Measurements from ENCODE around the gene TFPT. TPM values are rescaled to one million over a fixed set of nuclear protein-coding genes. Genes with fewer than 3 reads are reported as not detected.

Gene TFPT
- total RNA-seq, 6 donors from 2014 or later = 10.5 to 51.3 (median 26.2) TPM

DNA sequence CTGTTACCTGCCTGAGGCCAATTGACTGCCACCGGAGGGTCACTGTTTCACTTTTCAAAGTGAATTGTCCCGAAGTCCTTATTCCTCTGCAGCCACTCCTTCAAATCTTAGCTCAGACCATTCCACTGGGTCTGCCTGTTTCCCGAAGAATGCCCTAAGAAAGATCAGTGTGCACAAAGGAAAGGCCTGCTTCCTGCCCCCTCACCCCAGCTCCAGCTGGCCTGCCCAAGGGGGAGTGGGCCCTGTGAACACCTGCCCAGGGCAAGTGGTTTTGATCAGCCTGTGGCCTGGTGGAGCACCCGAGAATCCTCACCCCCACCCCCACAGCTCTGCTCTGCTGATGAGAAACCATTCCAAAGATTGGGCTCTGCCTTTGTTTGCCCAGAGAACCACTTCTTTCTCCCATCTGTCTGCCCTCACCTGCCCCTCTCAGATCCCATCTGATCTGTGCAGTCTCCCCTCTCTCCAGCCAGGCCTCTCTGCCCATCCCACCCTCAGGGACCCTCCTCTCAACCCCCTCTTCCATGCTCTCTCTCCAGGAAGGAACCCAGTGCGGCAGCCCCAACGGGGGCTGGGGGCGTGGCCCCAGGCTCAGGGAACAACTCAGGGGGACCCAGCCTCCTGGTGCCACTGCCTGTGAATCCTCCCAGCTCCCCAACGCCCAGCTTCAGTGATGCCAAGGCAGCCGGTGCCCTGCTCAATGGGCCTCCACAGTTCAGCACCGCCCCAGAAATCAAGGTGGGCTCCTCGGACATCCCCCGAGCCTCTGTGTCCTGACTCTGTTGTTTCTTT, 33.8 kb upstream of the TFPT start:
- DNase-seq = no peak
- H3K9me3 ChIP-seq = no peaks in the 10 kb centered on the region
- H3K4me1 ChIP-seq = no peaks in the 10 kb centered on the region
- H3K4me3 ChIP-seq = no peak overlapping the region
- peaks cover 49 to 100% (median 97%) of the 10 kb centered on the region in 4 donors for H3K36me3 ChIP-seq
- TF ChIP-seq EP300 (IDR thresholded peaks at IDR 0.05) = no peak
- no peak for TF ChIP-seq POLR2AphosphoS5 (IDR thresholded peaks at IDR 0.05)
- no peak for TF ChIP-seq POLR2A (IDR thresholded peaks at IDR 0.05)
- TF ChIP-seq CTCF (IDR thresholded peaks at IDR 0.05) = no peak
- no peak for ATAC-seq (ENCODE audit: low FRiP score in 2 of 2)
- no peaks in the 10 kb centered on the region for H3K27me3 ChIP-seq
- WGBS, 2 donors = 80 to 88% methylated on average over 9 to 12 of the region's 12 CpGs
- H3K27ac ChIP-seq = no peak overlapping the region

- no peaks in the 10 kb centered on the region for H3K4me1 ChIP-seq
- no peak overlapping the region for H3K27ac ChIP-seq
- H3K9me3 ChIP-seq = no peaks in the 10 kb centered on the region
- peaks cover 51 to 100% (median 97%) of the 10 kb centered on the region in 4 donors for H3K36me3 ChIP-seq
- WGBS, 2 donors = 84 to 91% methylated on average over 5 to 19 of the region's 19 CpGs
- no peaks in the 10 kb centered on the region for H3K27me3 ChIP-seq
- peak in 1 of 2 donors; percentile 78 for DNase-seq
- H3K4me3 ChIP-seq = no peak overlapping the region
- no peak for TF ChIP-seq POLR2A (IDR thresholded peaks at IDR 0.05)
- no peak for TF ChIP-seq POLR2AphosphoS5 (IDR thresholded peaks at IDR 0.05)
- TF ChIP-seq EP300 (IDR thresholded peaks at IDR 0.05) = no peak
- no peak for TF ChIP-seq CTCF (IDR thresholded peaks at IDR 0.05)
- no peak for ATAC-seq (ENCODE audit: low FRiP score in 2 of 2)
These were observed 32.7 kb upstream of the TFPT start for GRCh38 chr19:54148158-54148557.

DNA sequence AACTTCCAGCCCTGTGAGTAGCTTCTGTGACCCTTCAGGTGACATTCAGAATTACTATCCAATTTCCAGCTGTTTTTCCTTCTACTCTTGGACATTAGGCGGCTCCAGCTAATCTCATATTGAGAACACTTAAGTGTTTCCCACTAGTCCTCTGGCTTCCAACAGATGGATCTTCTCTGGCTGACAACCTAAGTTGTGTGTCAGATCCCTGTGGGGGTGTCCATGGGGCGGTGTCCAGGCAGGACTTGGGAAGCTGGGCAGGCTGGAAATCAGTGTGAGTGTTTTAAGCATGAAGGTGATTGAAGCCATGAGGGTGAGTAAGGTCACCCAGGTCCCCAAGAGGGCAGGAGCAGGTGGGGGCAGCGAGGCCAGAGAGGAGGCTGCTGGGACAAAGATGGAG, 32.2 kb upstream of the TFPT start:
- TF ChIP-seq POLR2AphosphoS5 (IDR thresholded peaks at IDR 0.05) (no peak), CTCF (IDR thresholded peaks at IDR 0.05) (no peak), POLR2A (IDR thresholded peaks at IDR 0.05) (no peak), EP300 (IDR thresholded peaks at IDR 0.05) (no peak)
- H3K4me1 ChIP-seq = no peaks in the 10 kb centered on the region
- ATAC-seq (ENCODE audit: low FRiP score in 2 of 2) (peak in 1 of 2 donors; percentile 62), DNase-seq (no peak)
- H3K36me3 ChIP-seq = peaks cover 51 to 100% (median 97%) of the 10 kb centered on the region in 4 donors
- H3K9me3 ChIP-seq = no peaks in the 10 kb centered on the region
- no peak overlapping the region for H3K4me3 ChIP-seq
- 67 to 88% methylated on average over 3 of the region's 3 CpGs for WGBS, 2 donors
- H3K27ac ChIP-seq = no peak overlapping the region
- H3K27me3 ChIP-seq = no peaks in the 10 kb centered on the region

DNA sequence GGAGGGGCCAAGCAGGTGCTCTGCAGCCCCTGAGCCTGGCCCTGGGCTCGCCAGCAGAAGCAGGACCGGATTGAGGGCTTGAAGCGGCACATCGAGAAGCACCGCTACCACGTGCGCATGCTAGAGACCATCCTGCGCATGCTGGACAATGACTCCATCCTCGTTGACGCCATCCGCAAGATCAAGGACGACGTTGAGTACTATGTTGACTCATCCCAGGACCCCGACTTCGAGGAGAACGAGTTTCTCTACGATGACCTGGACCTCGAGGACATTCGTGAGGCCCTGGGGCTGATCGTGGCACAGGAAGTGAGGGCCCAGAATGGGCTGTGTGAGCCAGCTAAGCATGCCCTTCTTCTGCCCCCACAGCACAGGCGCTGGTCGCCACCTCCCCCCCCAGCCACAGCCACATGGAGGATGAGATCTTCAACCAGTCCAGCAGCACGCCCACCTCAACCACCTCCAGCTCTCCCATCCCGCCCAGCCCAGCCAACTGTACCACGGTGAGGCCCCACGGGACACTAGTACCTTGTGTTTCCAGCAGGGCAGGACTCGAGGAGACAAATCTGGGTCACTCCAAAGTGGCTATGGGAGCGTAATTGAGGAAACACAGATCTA, 30.2 kb upstream of the TFPT start:
- ATAC-seq (ENCODE audit: low FRiP score in 2 of 2) = no peak
- H3K9me3 ChIP-seq = no peaks in the 10 kb centered on the region
- no peak overlapping the region for H3K4me3 ChIP-seq
- TF ChIP-seq EP300 (IDR thresholded peaks at IDR 0.05) = no peak
- TF ChIP-seq POLR2AphosphoS5 (IDR thresholded peaks at IDR 0.05) = no peak
- TF ChIP-seq POLR2A (IDR thresholded peaks at IDR 0.05) = no peak
- no peak for TF ChIP-seq CTCF (IDR thresholded peaks at IDR 0.05)
- H3K4me1 ChIP-seq = peaks cover under 1 to 7% (median 4%) of the 10 kb centered on the region in 4 donors
- 89 to 93% methylated on average over 10 to 28 of the region's 28 CpGs for WGBS, 2 donors
- H3K27ac ChIP-seq = no peak overlapping the region
- H3K36me3 ChIP-seq = peaks cover 44 to 91% (median 86%) of the 10 kb centered on the region in 4 donors
- DNase-seq = no peak
- no peaks in the 10 kb centered on the region for H3K27me3 ChIP-seq

Measured in upper lobe of left lung (tissue), 6 donors.